SK-N-SH (cell line): ENCODE measurements around the gene SIAH1. TPM values are rescaled to one million over a fixed set of nuclear protein-coding genes. Genes with fewer than 3 reads are reported as not detected.
"Not testable (repeated sequence)": the region's sequence is repeated elsewhere in the genome, so short reads cannot be mapped to it uniquely, and the experiment has no call there.

Source experiments
- CTCF ChIA-PET: fragments of 300-600, 350-600 bp; formaldehyde crosslinking; extraction: SDS; loops from one replicate; lab custom pipeline; 2021; lab: Yijun Ruan, JAX
- POLR2A ChIA-PET: fragments of 350-600 bp; sonication (Branson Sonifier 250); formaldehyde crosslinking; extraction: SDS; loops from one replicate; lab custom pipeline; 2020; ENCODE audit warnings: antibody characterized with exemption, inconsistent platforms; lab: Yijun Ruan, JAX
- DNase-seq: peaks from one replicate; pipeline ENCODE4 v3.0.0; 2012
- H2AFZ ChIP-seq: fragments of 200-600 bp; sonication (generic); 2 replicates; pipeline ENCODE4 v1.8.1; 2016; ENCODE audit warnings: antibody characterized with exemption, mild to moderate bottlenecking, low read depth
- H3F3A ChIP-seq: fragments of 200-600 bp; sonication (generic); replicated peaks from 2 replicates; pipeline ENCODE3; 2016; ENCODE audit warnings: antibody characterized with exemption, mild to moderate bottlenecking; ENCODE audit not compliant: insufficient read depth
- H3K27ac ChIP-seq, 2 experiments: fragments of 200-500 bp in 1 of 2; fragments of 200-600 bp in 1 of 2; sonication (Bioruptor generic) in 1 of 2; sonication (generic), shearing (Covaris generic) in 1 of 2; 2 replicates each; pipeline versions ENCODE4 v1.5.1 to v1.6.1; 2014 to 2016; ENCODE audit warnings: low read depth in 2 of 2, inconsistent platforms in 1 of 2, low read length in 1 of 2, mild to moderate bottlenecking in 1 of 2, mixed read lengths in 1 of 2
- H3K27me3 ChIP-seq: fragments of 200-600 bp; sonication (generic), shearing (Covaris generic); 2 replicates; pipeline ENCODE4 v1.6.1; 2016; ENCODE audit warnings: mixed run types; ENCODE audit not compliant: insufficient read depth
- H3K36me3 ChIP-seq, 2 experiments: fragments of 200-500 bp in 1 of 2; fragments of 200-600 bp in 1 of 2; sonication (Bioruptor generic) in 1 of 2; sonication (generic) in 1 of 2; replicated peaks in 1 of 2; 2 replicates each; pipeline versions ENCODE3 to v1.5.1; 2014 to 2016; ENCODE audit warnings: low read length in 1 of 2, mild to moderate bottlenecking in 1 of 2; ENCODE audit not compliant: insufficient read depth in 2 of 2, control insufficient read depth in 1 of 2
- H3K4me1 ChIP-seq, 2 experiments: fragments of 200-500 bp in 1 of 2; fragments of 200-600 bp in 1 of 2; sonication (Bioruptor generic) in 1 of 2; sonication (generic), shearing (Covaris generic) in 1 of 2; 2 replicates each; pipeline versions ENCODE4 v1.5.1 to v1.6.1; 2014 to 2016; ENCODE audit warnings: low read depth in 1 of 2, low read length in 1 of 2, mixed run types in 1 of 2; ENCODE audit not compliant: insufficient read depth in 2 of 2, control insufficient read depth in 1 of 2
- H3K4me2 ChIP-seq: fragments of 200-600 bp; sonication (generic), shearing (Covaris generic); 2 replicates; pipeline ENCODE4 v1.6.1; 2017; ENCODE audit warnings: mixed run types
- H3K4me3 ChIP-seq, 2 experiments: fragments of 200-500 bp in 1 of 2; fragments of 200-600 bp in 1 of 2; sonication (Bioruptor generic) in 1 of 2; sonication (generic), shearing (Covaris generic) in 1 of 2; 2 replicates each; pipeline versions ENCODE4 v1.5.1 to v1.8.1; 2014 to 2016; ENCODE audit warnings: low read depth in 2 of 2, inconsistent platforms in 1 of 2, low read length in 1 of 2, mild to moderate bottlenecking in 1 of 2, mixed read lengths in 1 of 2, moderate library complexity in 1 of 2
- H3K79me2 ChIP-seq: fragments of 200-600 bp; sonication (generic); 2 replicates; pipeline ENCODE4 v1.8.1; 2017; ENCODE audit warnings: mild to moderate bottlenecking; ENCODE audit not compliant: insufficient read depth
- H3K9ac ChIP-seq: fragments of 200-600 bp; sonication (generic); 2 replicates; pipeline ENCODE4 v1.6.1; 2017; ENCODE audit warnings: mixed run types
- H3K9me2 ChIP-seq: fragments of 200-600 bp; sonication (generic); 2 replicates; pipeline ENCODE4 v1.6.1; 2017; ENCODE audit warnings: mixed run types
- H3K9me3 ChIP-seq: fragments of 200-600 bp; sonication (generic); 2 replicates; pipeline ENCODE4 v1.6.1; 2017; ENCODE audit warnings: mixed run types, mild to moderate bottlenecking, moderate library complexity
- H4K20me1 ChIP-seq: fragments of 200-600 bp; sonication (generic); 2 replicates; pipeline ENCODE4 v1.6.1; 2017; ENCODE audit warnings: mild to moderate bottlenecking, mixed run types; ENCODE audit not compliant: insufficient read depth
- ELF1 ChIP-seq: IDR thresholded peaks from 2 replicates; pipeline ENCODE4 v1.4.0; 2012
- FOSL2 ChIP-seq: IDR thresholded peaks from 2 replicates; pipeline ENCODE4 v1.4.0; 2012; ENCODE audit warnings: low read depth, mild to moderate bottlenecking, moderate library complexity, borderline replicate concordance
- IRF3 ChIP-seq: fragments of 150-350 bp; IDR thresholded peaks from 2 replicates; pipeline ENCODE4 v1.6.1; 2016; ENCODE audit warnings: mild to moderate bottlenecking, low read depth, low read length
- JUND ChIP-seq: IDR thresholded peaks from 2 replicates; pipeline ENCODE4 v1.4.0; 2012
- RFX5 ChIP-seq: IDR thresholded peaks from 2 replicates; pipeline ENCODE4 v1.6.1; 2012; ENCODE audit warnings: mild to moderate bottlenecking, improper control_type of control experiment, low read length
- TAF1 ChIP-seq: IDR thresholded peaks from 2 replicates; pipeline ENCODE4 v1.6.1; 2012; ENCODE audit warnings: low read depth, mild to moderate bottlenecking, low read length, moderate library complexity, borderline replicate concordance
- ZBTB33 ChIP-seq: IDR thresholded peaks from 2 replicates; pipeline ENCODE4 v1.4.0; 2012; ENCODE audit warnings: low read depth, borderline replicate concordance
- WGBS: methylation state at CpG from one replicate; pipeline ENCODE4 v1.1.6; 2017; ENCODE audit warnings: low lambda C conversion rate; 5-methylcytosine and 5-hydroxymethylcytosine counted together
- polyA plus RNA-seq, 3 experiments: library from polyadenylated mRNA; depleted of rRNA; stranded (reverse); fragments of >200 nt; gene quantifications; 2 replicates each; pipeline ENCODE4 v1.2.3, GENCODE V29; 2012

The SIAH1 gene
- polyA plus RNA-seq, 1 of the 3 experiments (the other 2 are of a cell fraction): 15.4 TPM

- Histone ChIP-seq H3F3A (peaks cover 16% of the 10 kb centered on the region), H3K4me1 (peaks cover 9 to 35% of the 10 kb centered on the region in 2 experiments; a peak in 3 of 4 replicates), H3K79me2 (peaks cover 100% of the 10 kb centered on the region), H4K20me1 (peaks cover 100% of the 10 kb centered on the region)
- H3K9me2 ChIP-seq, DNase-seq, H3K9ac ChIP-seq, H3K9me3 ChIP-seq, H3K27me3 ChIP-seq, H3K4me2 ChIP-seq, H3K27ac ChIP-seq, H3K4me3 ChIP-seq, H3K36me3 ChIP-seq, H2AFZ ChIP-seq: not testable (repeated sequence)
- ChIA-PET POLR2A (interaction anchor here (0.7 kb wide), 1 partner anchor 8 kb away, joined by 3 read pairs; the partner anchor contains the start of gene SIAH1), CTCF (interaction anchor here (1.3 kb wide), 2 partner anchors 23 to 246 kb away, joined by 3 to 4 read pairs; no protein-coding TSS in a partner anchor)
- 93% methylated on average over 7 of the region's 7 CpGs for WGBS
Measured at GRCh38 chr16:48377301-48377700, 7.9 kb downstream of the SIAH1 start.

- CTCF ChIA-PET: interaction anchor here (0.9 kb wide), 1 partner anchor 9 kb away, joined by 3 read pairs; no protein-coding TSS in a partner anchor
- no peak for TF ChIP-seq IRF3
- no peak for TF ChIP-seq JUND
- no peak for TF ChIP-seq ZBTB33
- TF ChIP-seq ELF1: no peak
- no peak for TF ChIP-seq RFX5
- no peak for TF ChIP-seq FOSL2
- DNase-seq: no peak
- H3K9me2 ChIP-seq: no peaks in the 10 kb centered on the region
- no peak overlapping the region for H3K9ac ChIP-seq
- no peaks in the 10 kb centered on the region for H3K9me3 ChIP-seq
- H3K79me2 ChIP-seq: peaks cover 100% of the 10 kb centered on the region
- peaks cover 14 to 38% of the 10 kb centered on the region in 2 experiments; a peak in 3 of 4 replicates for H3K4me1 ChIP-seq
- H3K4me3 ChIP-seq: no peak overlapping the region
- H3F3A ChIP-seq: peaks cover 30% of the 10 kb centered on the region
- no peak overlapping the region for H2AFZ ChIP-seq
- POLR2A ChIA-PET: no interaction called here
- H4K20me1 ChIP-seq: peaks cover 100% of the 10 kb centered on the region
- WGBS: 77% methylated on average over 2 of the region's 2 CpGs
- H3K36me3 ChIP-seq: no peaks in the 10 kb centered on the region
- H3K27ac ChIP-seq: no peak overlapping the region
- no peaks in the 10 kb centered on the region for H3K27me3 ChIP-seq
- 0 out of 2 replicates have a peak overlapping the region, but pooled peaks have one; percentile 23 for H3K4me2 ChIP-seq
Measured at GRCh38 chr16:48374255-48374654, 11.0 kb downstream of the SIAH1 start.

- H3K9me2 ChIP-seq: no peaks in the 10 kb centered on the region
- H3F3A ChIP-seq: peaks cover 26% of the 10 kb centered on the region
- H3K79me2 ChIP-seq: peaks cover 100% of the 10 kb centered on the region
- ChIA-PET CTCF (interaction anchor here (0.9 kb wide), 1 partner anchor 10 kb away, joined by 3 read pairs; no protein-coding TSS in a partner anchor), POLR2A (no interaction called here)
- WGBS: 77% methylated on average over 4 of the region's 4 CpGs
- H3K4me3 ChIP-seq: no peak overlapping the region
- no peaks in the 10 kb centered on the region for H3K9me3 ChIP-seq
- H3K4me1 ChIP-seq: peaks cover 14 to 38% of the 10 kb centered on the region in 2 experiments; a peak in 3 of 4 replicates
- peak overlapping the region; percentile 42; the same call in 1 of the 2 replicates for H3K4me2 ChIP-seq
- TF ChIP-seq TAF1: no peak
- no peak overlapping the region for H3K9ac ChIP-seq
- no peaks in the 10 kb centered on the region for H3K36me3 ChIP-seq
- H3K27ac ChIP-seq: no peak overlapping the region
- H4K20me1 ChIP-seq: peaks cover 99% of the 10 kb centered on the region
- DNase-seq: no peak
- H2AFZ ChIP-seq: no peak overlapping the region
- H3K27me3 ChIP-seq: no peaks in the 10 kb centered on the region
Measured at GRCh38 chr16:48373258-48374029, 11.8 kb downstream of the SIAH1 start.
